GM21529 (cell line): Measurements from ENCODE around the gene ZG16.

Source experiments
- ATAC-seq: cut with Tn5 transposase; IDR thresholded peaks from one replicate; pipeline ENCODE4 v1.9.1; 2021; ENCODE audit not compliant: unreplicated experiment

The ZG16 gene

DNA sequence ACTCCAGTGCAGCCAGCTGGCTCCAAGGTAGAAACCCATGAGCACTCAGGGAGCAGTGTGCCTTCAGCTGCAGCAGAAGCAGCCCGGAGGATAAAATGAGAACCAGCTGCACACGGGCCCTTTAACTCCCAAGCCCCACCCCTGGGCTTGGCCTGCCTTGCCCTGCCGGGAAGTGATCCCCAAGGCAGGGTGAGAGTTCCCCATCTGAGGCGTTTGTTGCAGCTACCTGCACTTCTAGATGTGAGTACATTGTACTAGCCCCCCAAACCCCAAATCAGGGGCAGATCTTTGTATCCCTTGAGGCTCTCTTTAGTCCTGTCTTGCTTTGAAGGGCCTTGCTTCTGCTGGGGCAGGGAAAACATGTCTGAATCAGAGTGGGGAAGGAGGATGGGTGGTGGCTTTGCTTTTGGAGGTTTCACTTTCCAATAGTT is 42.2 kb downstream of the ZG16 start, which contains the start of gene MVP:
TSS of gene MVP (plus strand) at position 192 of the 431 bp plus-strand sequence. CDS start 10,088 bp downstream, outside the sequence.
- ATAC-seq, result no peak

DNA sequence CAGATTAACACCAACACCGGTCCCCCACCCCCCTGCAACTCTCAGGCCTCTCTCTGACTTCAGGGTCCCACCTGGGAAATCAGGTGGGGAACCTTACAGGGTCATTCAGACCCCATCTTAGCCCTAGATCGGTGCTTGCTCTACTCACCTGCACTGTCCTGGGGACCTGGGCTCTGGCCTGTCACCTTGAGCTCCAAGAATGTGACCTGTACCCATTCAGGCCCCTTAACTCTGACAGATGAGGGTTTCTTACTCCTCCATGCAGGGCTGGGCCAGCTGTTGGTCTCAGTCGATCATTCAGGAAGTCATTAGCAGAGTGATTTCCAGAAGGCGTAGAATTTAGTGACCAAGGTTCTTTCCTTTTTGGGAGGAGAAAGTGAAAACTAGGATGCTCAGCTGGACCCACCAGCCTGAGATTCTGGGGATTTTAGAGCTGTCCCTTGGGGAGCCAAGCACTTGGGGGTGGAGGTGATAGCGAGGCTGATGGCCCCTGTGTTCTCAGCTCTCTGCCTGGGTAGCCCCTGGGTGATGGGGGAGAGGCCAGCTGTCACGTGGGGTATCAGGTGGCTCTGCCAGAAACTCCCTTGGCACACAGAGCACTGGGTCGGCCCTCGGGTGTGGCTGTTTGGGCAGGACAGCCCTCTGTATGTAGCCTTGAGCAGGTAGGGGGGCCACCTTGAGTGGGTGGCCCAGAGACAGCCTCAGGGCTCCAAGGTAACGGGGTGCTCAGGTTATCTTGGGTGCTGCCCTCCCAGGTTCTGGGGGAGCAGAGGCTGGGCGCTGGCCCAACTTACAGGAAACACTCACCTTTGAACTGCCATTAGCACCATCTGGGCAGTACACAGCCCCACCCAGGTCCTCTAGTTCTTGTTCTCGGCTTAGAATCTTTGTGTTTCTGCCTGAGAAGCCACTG is 42.9 kb downstream of the ZG16 start:
- ATAC-seq, result peak; percentile 42

DNA sequence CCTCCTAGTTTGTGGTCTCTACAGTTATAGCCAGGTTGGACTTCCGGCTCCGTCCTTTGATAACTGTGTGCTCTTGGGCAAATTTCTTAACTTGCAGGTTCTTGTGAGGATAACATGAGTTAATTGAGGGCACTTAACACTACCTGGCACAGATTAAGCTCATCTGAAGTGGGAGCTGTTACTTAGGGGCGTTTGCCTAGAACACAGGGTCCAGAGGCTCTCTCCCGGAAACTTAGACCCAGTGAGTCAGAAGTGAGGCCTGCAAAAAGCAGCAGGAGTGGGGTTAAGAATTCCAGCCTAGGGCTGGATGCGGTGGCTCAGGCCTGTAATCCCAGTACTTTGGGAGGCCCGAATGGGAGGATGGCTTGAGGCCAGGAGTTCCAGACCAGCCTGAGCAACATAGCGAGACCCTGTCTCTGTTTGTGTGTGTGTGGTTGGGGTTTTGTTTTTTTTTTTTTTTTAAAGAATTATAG is 43.6 kb downstream of the ZG16 start:
- no peak for ATAC-seq

DNA sequence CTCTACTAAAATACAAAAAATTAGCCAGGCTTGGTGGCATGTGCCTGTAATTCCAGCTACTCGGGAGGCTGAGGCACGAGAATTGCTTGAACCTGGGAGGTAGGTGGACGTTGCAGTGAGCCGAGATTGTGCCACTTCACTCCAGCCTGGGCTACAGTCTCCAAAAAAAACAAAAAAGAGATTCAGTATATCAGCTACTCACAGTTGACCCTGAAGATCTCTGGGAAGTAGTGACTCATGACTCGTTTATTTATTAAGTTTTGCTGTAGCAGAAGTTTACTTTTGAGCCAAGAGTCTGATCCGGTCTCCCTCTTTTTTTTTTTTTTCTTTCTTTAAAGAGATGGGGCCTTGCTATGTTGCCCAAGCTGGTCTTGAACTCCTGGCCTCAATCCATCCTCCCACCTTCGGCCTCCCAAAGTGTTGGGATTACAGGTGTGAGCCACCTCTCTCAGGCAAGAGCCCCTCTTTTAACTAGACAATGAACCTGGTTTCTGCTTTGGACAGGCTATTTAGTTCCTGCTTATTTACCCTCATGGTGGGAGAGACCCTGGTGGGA is 46.6 kb downstream of the ZG16 start:
- no peak for ATAC-seq

DNA sequence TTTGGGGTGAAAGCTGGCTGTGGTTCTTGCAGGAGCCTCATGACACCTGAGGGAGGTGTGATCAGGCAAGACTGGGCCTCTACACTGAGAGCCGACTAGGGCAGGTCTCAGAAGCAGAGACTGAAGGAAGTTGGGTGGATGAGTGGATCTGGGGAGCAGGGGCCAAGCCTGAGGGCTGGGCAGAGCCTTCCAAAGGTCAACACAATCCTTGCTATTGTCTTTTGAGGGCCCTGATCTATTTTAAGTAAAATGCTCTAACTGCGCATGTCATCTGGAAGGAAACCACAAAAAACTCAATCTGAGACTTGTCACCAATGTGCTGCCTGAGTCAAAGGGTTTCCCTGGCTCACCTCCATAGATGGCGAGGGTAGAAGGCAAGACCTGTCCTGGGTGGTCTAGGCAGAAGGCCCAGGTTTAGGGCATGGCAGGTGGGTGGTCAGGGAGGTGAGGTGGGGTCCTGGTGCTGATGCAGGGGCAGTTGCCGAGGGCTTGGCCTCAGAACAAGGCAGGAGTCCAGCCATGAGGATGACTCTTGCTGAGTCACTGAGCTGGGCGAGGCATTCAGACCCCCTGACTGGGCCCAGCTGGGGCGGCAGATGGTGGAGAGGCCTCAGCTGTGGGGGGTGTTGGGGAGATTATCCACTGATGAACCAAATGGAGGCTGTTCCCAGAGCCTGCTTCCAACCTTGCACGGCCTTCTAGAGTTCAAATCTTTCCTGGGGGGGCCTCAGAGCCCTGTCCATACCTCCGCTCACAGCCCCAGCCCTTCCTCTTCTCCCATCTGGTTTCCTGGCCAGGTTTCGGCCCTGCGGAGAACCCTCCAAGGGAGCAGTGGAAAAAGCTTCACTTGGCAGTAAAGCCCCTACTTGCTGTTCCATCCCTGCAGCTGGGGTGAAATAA is 47.3 kb downstream of the ZG16 start:
- ATAC-seq, result no peak

DNA sequence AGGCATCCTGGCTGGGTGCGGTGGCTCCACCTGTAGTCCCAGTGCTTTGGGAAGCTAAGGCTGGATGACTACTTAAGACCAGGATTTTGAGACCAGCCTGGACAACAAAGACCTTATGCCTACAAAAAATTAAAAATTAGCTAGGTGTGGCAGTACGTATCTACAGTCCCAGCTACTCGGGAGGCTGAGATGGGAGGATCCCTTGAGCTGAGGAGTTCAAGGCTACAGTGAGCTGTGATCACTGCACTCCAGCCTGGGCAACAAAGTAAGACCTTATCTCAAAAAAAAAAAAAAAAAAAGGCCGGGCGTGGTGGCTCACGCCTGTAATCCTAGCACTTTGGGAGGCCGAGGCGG is 48.3 kb downstream of the ZG16 start:
- no peak for ATAC-seq

DNA sequence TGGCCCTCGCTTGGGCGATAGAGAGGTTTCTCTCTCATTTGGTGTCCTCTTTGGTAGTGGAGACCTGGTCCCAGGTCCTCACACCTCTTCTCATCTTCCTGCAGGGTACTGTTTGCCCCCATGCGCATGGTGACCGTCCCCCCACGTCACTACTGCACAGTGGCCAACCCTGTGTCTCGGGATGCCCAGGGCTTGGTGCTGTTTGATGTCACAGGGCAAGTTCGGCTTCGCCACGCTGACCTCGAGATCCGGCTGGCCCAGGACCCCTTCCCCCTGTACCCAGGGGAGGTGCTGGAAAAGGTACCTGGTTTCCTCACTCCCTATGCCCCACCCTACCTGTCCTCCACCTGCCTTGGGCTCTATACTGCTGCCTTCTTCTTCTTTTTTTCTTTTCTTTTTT is 52.7 kb downstream of the ZG16 start:
- ATAC-seq, result no peak

DNA sequence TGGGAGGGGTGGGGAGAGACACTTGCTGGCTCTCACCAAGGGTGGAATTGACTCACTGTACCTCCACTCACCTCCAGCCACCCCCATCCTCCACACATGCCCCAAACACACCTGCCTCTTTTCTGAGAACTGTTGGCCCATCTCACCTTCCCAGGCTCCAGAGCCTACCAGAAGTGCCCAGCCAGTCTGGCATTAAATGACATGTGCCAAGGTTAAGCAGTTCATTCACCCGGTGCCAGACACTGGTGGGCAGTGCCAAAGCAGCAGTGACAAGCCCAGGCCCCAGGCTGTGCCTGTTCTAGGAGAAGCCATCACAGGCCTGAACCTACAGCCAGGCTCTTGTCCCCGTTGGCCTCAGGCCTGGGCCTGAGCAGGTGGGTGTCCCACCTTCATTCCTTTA is 53.4 kb downstream of the ZG16 start:
- no peak for ATAC-seq
